Embryonic facial prominence (tissue), 1 donor: Measurements from ENCODE around the gene IKZF3.
A peak's percentile ranks its signal among the peaks of the same experiment; 100 is the strongest.
"Not testable (repeated sequence)": the region's sequence is repeated elsewhere in the genome, so short reads cannot be mapped to it uniquely, and the experiment has no call there.

Source experiments
- DNase-seq: peaks from one replicate; pipeline ENCODE4 v3.0.0-alpha.2; 2016; ENCODE audit errors: extremely low spot score

IKZF3 gene

GRCh38 chr17:39755554-39756379, 108.3 kb downstream of the IKZF3 start:
- no peak for DNase-seq

DNA sequence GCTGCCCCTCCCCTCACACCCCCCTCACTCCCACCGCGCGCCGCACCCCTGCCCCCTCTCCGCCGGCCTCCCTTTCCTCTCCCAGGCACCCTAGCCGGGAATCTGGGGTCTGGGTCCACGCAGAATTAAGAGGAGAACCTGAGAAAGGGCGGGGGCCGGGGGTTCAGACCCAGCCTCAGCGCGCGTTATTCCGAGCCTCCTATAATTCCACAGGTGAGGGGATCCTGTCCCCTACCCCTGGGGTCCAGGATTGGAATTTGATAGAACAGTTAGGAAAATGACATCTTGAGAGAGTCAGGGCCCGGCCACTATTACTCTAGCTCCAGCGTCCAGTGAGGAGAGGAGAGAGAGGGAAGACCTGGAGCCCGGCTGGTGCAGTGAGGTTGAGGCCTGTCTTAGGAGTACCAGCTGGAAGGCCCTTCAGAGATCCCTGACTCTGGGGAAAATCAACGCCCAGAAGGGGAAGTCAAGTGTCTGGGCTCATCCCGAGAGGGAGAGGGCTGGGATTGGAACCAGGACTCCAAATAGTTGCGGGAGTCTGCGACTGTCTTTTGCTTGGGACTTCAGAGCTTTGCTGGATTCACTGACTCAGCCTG, 109.1 kb downstream of the IKZF3 start:
- DNase-seq = no peak

DNA sequence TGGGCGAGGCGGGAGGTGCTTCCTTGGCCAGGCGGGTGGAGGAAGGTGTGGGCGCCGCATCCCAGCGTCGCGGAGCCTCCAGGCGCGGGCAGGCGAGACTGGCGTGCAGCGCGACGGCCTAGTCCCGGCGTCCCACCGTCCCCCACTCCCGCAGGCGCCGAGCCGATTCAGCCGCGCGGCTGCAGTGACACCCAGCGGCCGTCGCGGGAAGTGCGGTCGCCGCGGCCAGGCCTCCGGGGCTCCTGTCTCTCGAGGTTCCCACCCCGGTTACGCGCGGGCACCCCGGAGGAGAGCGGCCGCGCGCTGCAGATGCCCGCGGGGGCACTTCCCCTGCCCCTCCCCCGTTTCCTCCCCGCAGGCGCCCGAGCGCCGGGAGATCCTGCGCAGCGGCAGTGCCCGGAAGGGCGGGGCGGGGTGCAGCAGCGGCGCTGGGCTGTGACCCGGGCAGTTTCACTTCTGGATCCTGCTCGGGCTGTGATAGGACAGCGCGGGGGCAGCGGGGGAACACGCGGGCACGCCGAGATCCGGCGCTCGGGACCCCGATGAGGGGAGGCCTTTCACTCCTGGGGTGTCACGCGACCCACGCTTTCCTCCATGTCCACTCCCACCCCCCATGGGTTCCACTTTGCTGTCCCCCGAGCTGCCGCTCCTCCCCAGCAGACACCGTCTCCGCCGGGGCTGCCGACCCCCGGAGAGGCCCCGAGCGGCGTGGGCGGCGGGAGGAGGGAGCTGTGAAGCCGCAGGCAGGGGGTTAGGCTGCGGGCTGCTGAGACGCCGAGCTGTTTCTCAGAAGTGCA, 109.8 kb downstream of the IKZF3 start:
- peak; percentile 41 for DNase-seq

- no peak for DNase-seq
Observed at GRCh38 chr17:39753514-39754160, 110.5 kb downstream of the IKZF3 start.

GRCh38 chr17:39752241-39752881, 111.8 kb downstream of the IKZF3 start:
- no peak for DNase-seq

GRCh38 chr17:39751637-39752036, 112.5 kb downstream of the IKZF3 start:
- DNase-seq = no peak

DNA sequence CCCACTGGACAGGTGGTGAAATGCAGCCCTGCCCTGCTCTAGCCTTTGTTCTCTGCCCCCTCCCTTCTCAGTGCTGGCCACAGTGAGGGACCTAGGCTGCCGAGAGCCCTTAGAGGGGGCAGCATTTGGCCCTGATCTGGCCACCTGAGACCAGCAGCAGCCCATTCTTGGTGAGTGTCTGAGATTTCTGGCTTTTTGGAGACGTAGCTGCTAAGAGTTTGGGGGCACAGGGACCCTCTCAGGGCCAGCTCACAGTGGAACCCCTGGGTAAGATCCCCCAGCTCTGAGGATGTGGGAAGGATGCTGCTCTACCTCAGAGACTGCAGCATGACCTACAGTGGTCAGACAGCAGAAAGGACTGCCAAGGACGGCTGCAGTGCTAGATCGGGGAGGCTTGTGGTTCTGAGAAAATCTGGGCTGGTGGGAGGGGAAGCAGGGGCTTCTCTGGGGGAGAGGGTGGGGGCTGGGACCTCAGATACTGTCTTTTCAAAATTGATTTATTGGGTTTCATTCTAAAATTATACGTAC, 113.0 kb downstream of the IKZF3 start:
- no peak for DNase-seq

DNA sequence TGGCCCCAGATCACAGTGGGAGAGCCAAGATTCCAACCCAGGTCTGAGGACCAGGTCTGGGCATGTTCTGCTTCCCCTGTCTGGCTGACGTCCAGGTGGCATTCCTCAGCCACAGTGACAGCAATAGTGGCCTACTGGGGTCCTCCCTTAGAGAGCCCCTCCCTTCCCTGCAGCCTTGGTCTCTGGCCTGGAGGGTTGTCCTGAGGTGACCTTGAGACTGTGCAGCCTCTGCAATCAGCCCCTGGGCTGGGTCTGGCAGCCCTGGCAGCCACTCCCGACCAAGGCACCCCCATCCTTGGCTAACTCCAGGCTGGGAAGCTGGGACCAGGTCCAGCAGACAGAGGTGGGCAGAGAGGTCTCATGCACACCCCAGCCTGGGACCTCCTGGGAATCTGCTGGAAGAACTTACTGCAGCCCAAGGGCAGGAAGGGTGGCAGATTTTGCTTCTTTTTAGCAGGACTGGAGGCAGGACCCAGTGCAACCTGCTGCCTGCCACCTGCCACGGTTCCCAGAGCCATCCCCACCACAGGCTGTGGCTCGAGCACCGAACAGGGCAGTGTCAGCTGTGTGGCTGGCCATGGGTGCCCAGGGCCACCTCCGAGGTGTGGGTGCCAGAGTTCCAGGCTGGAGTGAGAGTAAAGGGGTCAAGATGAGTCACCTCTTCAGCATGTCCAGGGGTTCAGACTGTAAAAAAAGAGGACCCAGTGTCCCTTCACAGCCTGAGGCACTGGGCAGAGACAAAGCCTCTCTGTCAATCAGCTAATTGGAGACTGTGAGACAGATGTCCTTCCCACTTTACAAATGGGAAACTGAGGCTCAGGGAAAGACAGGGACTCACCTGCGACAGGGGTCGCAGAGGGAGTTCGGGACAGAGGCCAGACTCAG, 113.7 kb downstream of the IKZF3 start:
- DNase-seq = no peak

DNA sequence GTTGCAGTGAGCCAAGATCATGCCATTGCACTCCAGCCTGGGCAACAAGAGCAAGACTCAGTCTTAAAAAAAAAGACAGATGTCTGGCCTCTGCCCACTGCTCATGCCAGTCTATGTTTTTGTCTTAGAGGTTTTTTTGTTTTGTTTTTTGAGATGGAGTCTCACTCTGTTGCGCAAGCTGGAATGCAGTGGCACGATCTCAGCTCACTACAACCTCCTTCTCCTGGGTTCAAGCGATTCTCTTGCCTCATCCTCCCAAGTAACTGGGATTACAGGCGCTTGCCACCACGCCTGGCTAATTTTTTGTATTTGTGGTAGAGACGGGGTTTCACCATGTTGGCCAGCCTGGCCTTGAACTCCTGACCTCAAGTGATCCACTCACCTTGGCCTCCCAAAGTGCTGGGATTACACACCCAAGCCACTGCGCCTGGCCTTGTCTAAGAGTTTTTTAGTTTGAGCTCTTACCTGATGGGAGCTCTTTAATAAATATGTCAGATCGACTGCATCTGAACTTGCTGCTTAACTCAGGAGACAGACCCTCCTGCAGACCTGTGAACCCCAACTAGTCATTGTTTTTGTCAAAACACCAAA, 115.6 kb downstream of the IKZF3 start:
- DNase-seq = not testable (repeated sequence)

DNA sequence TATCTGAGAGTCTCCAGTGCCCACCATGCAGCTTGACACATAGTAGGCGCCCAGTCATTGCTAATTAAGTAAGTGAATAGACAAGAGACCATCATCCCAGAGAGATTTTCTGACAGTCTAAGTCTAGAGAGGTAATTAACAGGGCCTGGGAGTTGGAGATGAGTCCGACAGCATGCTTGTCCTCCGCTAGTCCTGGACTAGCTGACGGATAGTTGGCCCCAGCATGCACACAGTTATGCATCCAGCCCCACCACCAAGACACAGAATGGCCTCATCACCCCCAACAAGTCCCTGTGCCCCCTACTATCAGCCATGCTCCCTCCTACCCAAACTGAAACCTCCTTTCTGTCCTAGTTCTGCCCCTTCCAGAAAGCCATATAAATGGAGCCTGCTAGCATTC, 116.4 kb downstream of the IKZF3 start:
- DNase-seq = no peak

DNA sequence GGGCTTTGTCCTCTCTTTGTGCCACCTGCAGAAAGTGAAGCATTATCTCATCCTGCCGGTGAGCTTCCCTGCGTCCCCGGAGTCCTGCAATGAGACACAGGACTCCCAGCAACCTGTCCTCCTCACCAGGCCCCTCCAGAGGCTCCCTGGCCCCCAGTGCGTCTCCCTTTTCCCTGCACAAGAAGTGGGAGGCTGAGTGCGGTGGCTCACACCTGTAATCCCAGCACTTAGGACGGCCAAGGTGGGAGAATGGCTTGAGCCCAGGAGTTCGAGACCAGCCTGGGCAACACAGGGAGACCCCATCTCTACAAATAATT, 118.0 kb downstream of the IKZF3 start:
- DNase-seq = no peak

GRCh38 chr17:39745335-39746144, 118.6 kb downstream of the IKZF3 start:
- no peak for DNase-seq

- no peak for DNase-seq
Observed at GRCh38 chr17:39744836-39745215, 119.3 kb downstream of the IKZF3 start.

GRCh38 chr17:39744075-39744835, 119.9 kb downstream of the IKZF3 start:
- DNase-seq = no peak

- no peak for DNase-seq
Observed at GRCh38 chr17:39742856-39743436, 121.2 kb downstream of the IKZF3 start.

DNA sequence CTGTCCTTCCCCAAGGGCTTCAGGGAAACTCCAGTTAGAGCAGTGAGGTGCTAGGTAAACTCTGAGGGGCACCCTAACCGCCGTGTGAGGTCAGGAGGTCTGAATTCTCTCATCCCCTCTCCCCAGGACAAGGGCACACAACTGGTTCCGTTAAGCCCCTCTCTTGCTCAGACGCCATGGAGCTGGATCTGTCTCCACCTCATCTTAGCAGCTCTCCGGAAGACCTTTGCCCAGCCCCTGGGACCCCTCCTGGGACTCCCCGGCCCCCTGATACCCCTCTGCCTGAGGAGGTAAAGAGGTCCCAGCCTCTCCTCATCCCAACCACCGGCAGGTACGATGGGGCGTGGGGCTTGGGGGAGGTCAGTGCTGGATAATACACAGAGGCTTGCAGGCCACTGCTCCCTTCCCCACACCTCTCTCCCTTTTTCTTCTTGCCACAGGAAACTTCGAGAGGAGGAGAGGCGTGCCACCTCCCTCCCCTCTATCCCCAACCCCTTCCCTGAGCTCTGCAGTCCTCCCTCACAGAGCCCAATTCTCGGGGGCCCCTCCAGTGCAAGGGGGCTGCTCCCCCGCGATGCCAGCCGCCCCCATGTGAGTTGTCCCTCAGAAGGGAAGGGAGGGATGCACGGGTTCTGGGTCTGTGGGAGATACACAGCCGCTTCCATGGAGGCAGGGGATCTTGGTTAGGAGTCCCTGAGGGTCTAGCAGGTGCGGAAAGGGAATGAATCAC, 121.8 kb downstream of the IKZF3 start:
- DNase-seq = no peak

DNA sequence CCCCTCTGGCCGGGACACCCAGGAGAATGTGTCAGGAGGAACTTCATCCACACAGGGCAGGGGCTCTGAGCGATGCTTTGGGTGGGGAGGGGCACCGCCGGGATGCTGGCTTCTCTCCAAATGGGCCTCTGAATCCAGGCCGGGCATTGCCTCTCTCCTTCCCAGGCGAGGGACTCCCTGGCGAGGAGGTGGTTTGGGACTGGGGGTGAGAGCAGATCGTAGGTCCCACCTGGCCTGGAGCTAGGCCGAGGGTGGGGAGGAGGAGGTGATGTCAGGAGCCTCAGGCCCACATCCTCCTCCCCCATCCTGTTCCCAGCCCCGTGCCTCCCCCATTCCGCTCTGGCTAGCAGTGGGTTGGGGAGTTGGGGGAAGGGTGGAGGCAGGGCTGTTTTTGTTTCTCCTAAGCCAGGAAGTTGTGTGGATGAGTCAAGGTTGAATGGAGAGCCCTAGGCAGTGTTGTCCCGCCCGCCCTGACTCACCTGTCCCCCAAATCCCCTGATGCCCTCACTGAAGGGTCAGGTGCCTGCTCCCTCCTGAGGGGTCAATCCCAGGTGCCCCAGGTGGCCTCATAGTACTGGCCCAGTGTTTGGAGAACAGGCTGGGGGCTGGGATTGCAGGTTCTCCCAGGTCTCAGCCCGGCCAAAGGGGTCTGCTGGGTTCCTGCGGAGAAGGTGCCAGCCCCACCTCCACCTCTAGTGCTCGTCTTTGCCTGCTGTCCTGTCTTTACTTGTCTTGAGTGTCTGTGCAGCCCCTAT, 123.6 kb downstream of the IKZF3 start:
- DNase-seq = no peak
